Endothelial cell (in vitro differentiated cells): ENCODE measurements around the gene CPLX3. TPM values are rescaled to one million over a fixed set of nuclear protein-coding genes. Genes with fewer than 3 reads are reported as not detected.

Experiments
- DNase-seq: peaks from one replicate; pipeline ENCODE4 v3.0.0; 2021; ENCODE audit warnings: low spot score
- H3K27ac Mint-ChIP-seq: one replicate; pipeline ENCODE4 v1.8.0; 2021; ENCODE audit warnings: mixed read lengths, inconsistent platforms; ENCODE audit not compliant: unreplicated experiment
- H3K27me3 Mint-ChIP-seq: one replicate; pipeline ENCODE4 v1.8.0; 2021; ENCODE audit warnings: mild to moderate bottlenecking, moderate library complexity, mixed read lengths, inconsistent platforms; ENCODE audit not compliant: unreplicated experiment
- H3K36me3 Mint-ChIP-seq: one replicate; pipeline ENCODE4 v1.8.0; 2021; ENCODE audit warnings: mild to moderate bottlenecking, low read depth, mixed read lengths, inconsistent platforms; ENCODE audit not compliant: unreplicated experiment
- H3K4me1 Mint-ChIP-seq: one replicate; pipeline ENCODE4 v1.8.0; 2021; ENCODE audit warnings: mild to moderate bottlenecking, mixed read lengths, inconsistent platforms; ENCODE audit not compliant: unreplicated experiment
- H3K4me3 Mint-ChIP-seq: one replicate; pipeline ENCODE4 v1.8.0; 2021; ENCODE audit warnings: mild to moderate bottlenecking, mixed read lengths, inconsistent platforms; ENCODE audit not compliant: unreplicated experiment
- H3K9me3 Mint-ChIP-seq: one replicate; pipeline ENCODE4 v1.8.0; 2021; ENCODE audit warnings: mixed read lengths, inconsistent platforms; ENCODE audit not compliant: unreplicated experiment
- CTCF ChIP-seq: fragments of 200-600 bp; sonication (generic); IDR thresholded peaks from one replicate; pipeline ENCODE4 v1.5.0; 2021; ENCODE audit warnings: antibody characterized with exemption; ENCODE audit not compliant: unreplicated experiment
- total RNA-seq: library from RNA; stranded (reverse); fragmentation: NEBNext Ultra II Directional; extraction: Animal tissue kit (Norgen Biotek cat#: 25700); gene quantifications from one replicate; pipeline ENCODE4 v1.2.1, GENCODE V29; 2021; ENCODE audit not compliant: unreplicated experiment

Gene CPLX3
- total RNA-seq, 1 donor from 2014 or later, result not detected

GRCh38 chr15:74804935-74805334, 21.5 kb upstream of the CPLX3 start:
- no peak overlapping the region for H3K4me3 Mint-ChIP-seq
- H3K27ac Mint-ChIP-seq, result no peak overlapping the region
- peaks cover 10% of the 10 kb centered on the region for H3K27me3 Mint-ChIP-seq
- H3K9me3 Mint-ChIP-seq, result no peaks in the 10 kb centered on the region
- peaks cover 4% of the 10 kb centered on the region for H3K4me1 Mint-ChIP-seq
- H3K36me3 Mint-ChIP-seq, result peaks cover 16% of the 10 kb centered on the region
- no peak for DNase-seq
- TF ChIP-seq CTCF, result no peak

GRCh38 chr15:74807282-74807681, 19.1 kb upstream of the CPLX3 start:
- H3K36me3 Mint-ChIP-seq, result peaks cover 11% of the 10 kb centered on the region
- H3K27me3 Mint-ChIP-seq, result peaks cover 11% of the 10 kb centered on the region
- no peak for DNase-seq
- no peak overlapping the region for H3K4me3 Mint-ChIP-seq
- H3K9me3 Mint-ChIP-seq, result no peaks in the 10 kb centered on the region
- no peak overlapping the region for H3K27ac Mint-ChIP-seq
- H3K4me1 Mint-ChIP-seq, result peaks cover 4% of the 10 kb centered on the region
- TF ChIP-seq CTCF, result no peak

DNA sequence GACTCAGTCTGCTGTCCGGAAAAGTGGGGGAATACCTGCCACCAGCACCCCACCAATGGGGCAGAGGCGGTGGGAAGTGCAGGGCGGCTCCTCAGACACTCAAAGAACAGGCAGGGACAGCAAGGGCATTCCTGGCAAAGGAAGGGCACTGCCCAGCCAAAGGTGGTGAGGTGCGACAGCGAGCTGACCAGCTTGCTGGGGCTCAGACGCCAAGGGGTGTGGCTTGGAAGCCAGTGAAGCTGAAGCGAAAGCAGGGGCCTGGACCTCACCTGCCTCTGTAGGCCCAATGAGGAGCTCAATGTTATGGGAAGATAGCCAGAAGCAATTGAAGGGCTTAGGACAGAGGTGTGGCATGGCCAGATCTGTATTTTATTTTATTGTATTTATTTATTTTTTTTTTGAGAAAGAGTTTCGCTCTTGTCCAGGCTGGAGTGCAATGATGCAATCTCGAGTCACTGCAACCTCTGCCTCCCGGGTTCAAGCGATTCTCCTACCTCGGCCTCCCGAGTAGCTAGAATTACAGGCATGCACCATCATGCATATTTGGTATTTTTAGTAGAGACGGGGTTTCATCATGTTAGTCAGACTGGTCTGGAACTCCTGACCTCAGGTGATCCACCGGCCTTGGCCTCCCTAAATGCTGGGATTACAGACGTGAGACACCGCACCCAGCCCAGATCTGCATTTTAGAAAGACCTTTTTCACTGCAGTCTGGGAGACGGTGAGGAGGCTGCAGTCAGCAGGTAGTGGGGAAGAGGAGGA, 18.2 kb upstream of the CPLX3 start:
- no peak overlapping the region for H3K27ac Mint-ChIP-seq

GRCh38 chr15:74808840-74809229, 17.6 kb upstream of the CPLX3 start:
- peaks cover 9% of the 10 kb centered on the region for H3K36me3 Mint-ChIP-seq

More for the DNA sequence above, 18.2 kb upstream of the CPLX3 start:
- Mint-ChIP-seq H3K4me1 (peaks cover 4% of the 10 kb centered on the region), H3K27me3 (peaks cover 10% of the 10 kb centered on the region), H3K9me3 (no peaks in the 10 kb centered on the region), H3K4me3 (no peak overlapping the region), H3K36me3 (peaks cover 11% of the 10 kb centered on the region)
- TF ChIP-seq CTCF, result no peak
- no peak for DNase-seq

More at GRCh38 chr15:74808840-74809229, 17.6 kb upstream of the CPLX3 start:
- no peak overlapping the region for H3K4me3 Mint-ChIP-seq
- no peak for TF ChIP-seq CTCF
- no peaks in the 10 kb centered on the region for H3K9me3 Mint-ChIP-seq
- H3K4me1 Mint-ChIP-seq, result peaks cover 4% of the 10 kb centered on the region
- no peak for DNase-seq
- no peak overlapping the region for H3K27ac Mint-ChIP-seq
- H3K27me3 Mint-ChIP-seq, result peaks cover 10% of the 10 kb centered on the region
